ENCODE results near the gene NECTIN3.

The NECTIN3 gene

GRCh38 chr3:111071257-111072030 is at the start of gene NECTIN3:
TSS of gene NECTIN3 (plus strand) at chr3:111071816. CDS start at chr3:111072018, 202 bp downstream.
- DNase-seq (ENCODE audit: low read depth in 2 of 2), result peak; percentile 57 to 74

GRCh38 chr3:111027868-111028267 is 43.7 kb upstream of the NECTIN3 start:
- no peak for DNase-seq (ENCODE audit: low read depth in 2 of 2)

GRCh38 chr3:111031538-111031937 is 40.1 kb upstream of the NECTIN3 start:
- DNase-seq (ENCODE audit: low read depth in 2 of 2), result no peak

GRCh38 chr3:111032677-111033076 is 38.9 kb upstream of the NECTIN3 start:
- DNase-seq (ENCODE audit: low read depth in 2 of 2), result no peak

- DNase-seq (ENCODE audit: low read depth in 2 of 2), result no peak
Measured at GRCh38 chr3:111033470-111034050, 38.1 kb upstream of the NECTIN3 start.

- no peak for DNase-seq (ENCODE audit: low read depth in 2 of 2)
Measured at GRCh38 chr3:111035316-111035715, 36.3 kb upstream of the NECTIN3 start.

GRCh38 chr3:111035902-111036301 is 35.7 kb upstream of the NECTIN3 start:
- no peak for DNase-seq (ENCODE audit: low read depth in 2 of 2)

- DNase-seq (ENCODE audit: low read depth in 2 of 2), result no peak
Measured at GRCh38 chr3:111040959-111041358, 30.7 kb upstream of the NECTIN3 start.

- DNase-seq (ENCODE audit: low read depth in 2 of 2), result no peak
Measured at GRCh38 chr3:111045564-111045963, 26.1 kb upstream of the NECTIN3 start.

GRCh38 chr3:111047042-111047441 is 24.6 kb upstream of the NECTIN3 start:
- no peak for DNase-seq (ENCODE audit: low read depth in 2 of 2)

GRCh38 chr3:111047812-111048435 is 23.7 kb upstream of the NECTIN3 start:
- no peak for DNase-seq (ENCODE audit: low read depth in 2 of 2)

GRCh38 chr3:111051354-111051753 is 20.3 kb upstream of the NECTIN3 start:
- DNase-seq (ENCODE audit: low read depth in 2 of 2), result no peak

GRCh38 chr3:111068574-111068973 is 3.0 kb upstream of the NECTIN3 start:
- DNase-seq (ENCODE audit: low read depth in 2 of 2), result no peak

- DNase-seq (ENCODE audit: low read depth in 2 of 2), result no peak
Measured at GRCh38 chr3:111069974-111070771, 1.4 kb upstream of the NECTIN3 start.

GRCh38 chr3:111070772-111071256 is 802 bp upstream of the NECTIN3 start:
- DNase-seq (ENCODE audit: low read depth in 2 of 2), result no peak

GRCh38 chr3:111072031-111072921 is 660 bp downstream of the NECTIN3 start:
- no peak for DNase-seq (ENCODE audit: low read depth in 2 of 2)

- no peak for DNase-seq (ENCODE audit: low read depth in 2 of 2)
Measured at GRCh38 chr3:111073218-111073617, 1.6 kb downstream of the NECTIN3 start.

- no peak for DNase-seq (ENCODE audit: low read depth in 2 of 2)
Measured at GRCh38 chr3:111076732-111077131, 5.1 kb downstream of the NECTIN3 start.

- no peak for DNase-seq (ENCODE audit: low read depth in 2 of 2)
Measured at GRCh38 chr3:111077369-111077768, 5.8 kb downstream of the NECTIN3 start.

- DNase-seq (ENCODE audit: low read depth in 2 of 2), result no peak
Measured at GRCh38 chr3:111080413-111080812, 8.8 kb downstream of the NECTIN3 start.

- DNase-seq (ENCODE audit: low read depth in 2 of 2), result no peak
Measured at GRCh38 chr3:111081008-111081545, 9.5 kb downstream of the NECTIN3 start.
